DMS79 treated with DMSO at 0.1 percent for 48 hours (cell line): ENCODE measurements around the gene CLEC4M.
"Not testable (repeated sequence)": the region's sequence is repeated elsewhere in the genome, so short reads cannot be mapped to it uniquely, and the experiment has no call there.

ENCODE experiments used
- DNase-seq: peaks from one replicate; lab custom pipeline; 2025; lab: John Stamatoyannopoulos, UW

Gene CLEC4M

GRCh38 chr19:7773841-7774240 lies 10.8 kb downstream of the CLEC4M start:
- DNase-seq: no peak

- DNase-seq: no peak
These were observed 12.7 kb downstream of the CLEC4M start for GRCh38 chr19:7775761-7776160.

- no peak for DNase-seq
These were observed 15.0 kb downstream of the CLEC4M start for GRCh38 chr19:7778081-7778480.

- DNase-seq: no peak
These were observed 16.8 kb downstream of the CLEC4M start for GRCh38 chr19:7779631-7780486.

- DNase-seq: no peak
These were observed 18.1 kb downstream of the CLEC4M start for GRCh38 chr19:7781157-7781556.

GRCh38 chr19:7783991-7784423 lies 21.0 kb downstream of the CLEC4M start:
- no peak for DNase-seq

GRCh38 chr19:7784856-7785255 lies 21.8 kb downstream of the CLEC4M start:
- DNase-seq: no peak

- no peak for DNase-seq
These were observed 24.1 kb downstream of the CLEC4M start for GRCh38 chr19:7787141-7787540.

- no peak for DNase-seq
These were observed 24.6 kb downstream of the CLEC4M start for GRCh38 chr19:7787602-7788177.

GRCh38 chr19:7788178-7788932 lies 25.3 kb downstream of the CLEC4M start:
- DNase-seq: no peak

- DNase-seq: no peak
These were observed 25.9 kb downstream of the CLEC4M start for GRCh38 chr19:7788933-7789323.

GRCh38 chr19:7789447-7789846 lies 26.4 kb downstream of the CLEC4M start:
- DNase-seq: no peak

GRCh38 chr19:7790416-7790815 lies 27.4 kb downstream of the CLEC4M start:
- no peak for DNase-seq

GRCh38 chr19:7792281-7792680 lies 29.2 kb downstream of the CLEC4M start:
- DNase-seq: no peak

- DNase-seq: not testable (repeated sequence)
These were observed 29.7 kb downstream of the CLEC4M start for GRCh38 chr19:7792701-7793100.

GRCh38 chr19:7793493-7793892 lies 30.4 kb downstream of the CLEC4M start:
- DNase-seq: no peak

GRCh38 chr19:7795555-7796161 lies 32.6 kb downstream of the CLEC4M start:
- no peak for DNase-seq

- DNase-seq: peak; percentile 54
These were observed 36.8 kb downstream of the CLEC4M start for GRCh38 chr19:7799640-7800355.

GRCh38 chr19:7801020-7801570 lies 38.1 kb downstream of the CLEC4M start:
- no peak for DNase-seq

- DNase-seq: no peak
These were observed 43.2 kb downstream of the CLEC4M start for GRCh38 chr19:7806234-7806633.

GRCh38 chr19:7806876-7807275 lies 43.8 kb downstream of the CLEC4M start:
- DNase-seq: no peak
